ENCODE measurements around the gene CENPP.

GRCh38 chr9:92642564-92642963 lies 316.8 kb downstream of the CENPP start:
- TF ChIP-seq, protein P1, sequence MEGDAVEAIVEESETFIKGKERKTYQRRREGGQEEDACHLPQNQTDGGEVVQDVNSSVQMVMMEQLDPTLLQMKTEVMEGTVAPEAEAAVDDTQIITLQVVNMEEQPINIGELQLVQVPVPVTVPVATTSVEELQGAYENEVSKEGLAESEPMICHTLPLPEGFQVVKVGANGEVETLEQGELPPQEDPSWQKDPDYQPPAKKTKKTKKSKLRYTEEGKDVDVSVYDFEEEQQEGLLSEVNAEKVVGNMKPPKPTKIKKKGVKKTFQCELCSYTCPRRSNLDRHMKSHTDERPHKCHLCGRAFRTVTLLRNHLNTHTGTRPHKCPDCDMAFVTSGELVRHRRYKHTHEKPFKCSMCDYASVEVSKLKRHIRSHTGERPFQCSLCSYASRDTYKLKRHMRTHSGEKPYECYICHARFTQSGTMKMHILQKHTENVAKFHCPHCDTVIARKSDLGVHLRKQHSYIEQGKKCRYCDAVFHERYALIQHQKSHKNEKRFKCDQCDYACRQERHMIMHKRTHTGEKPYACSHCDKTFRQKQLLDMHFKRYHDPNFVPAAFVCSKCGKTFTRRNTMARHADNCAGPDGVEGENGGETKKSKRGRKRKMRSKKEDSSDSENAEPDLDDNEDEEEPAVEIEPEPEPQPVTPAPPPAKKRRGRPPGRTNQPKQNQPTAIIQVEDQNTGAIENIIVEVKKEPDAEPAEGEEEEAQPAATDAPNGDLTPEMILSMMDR (conservative IDR thresholded peaks at IDR 0.05; ENCODE audit: low read depth, low read length): no peak
- no peak for TF ChIP-seq EZH2 (IDR thresholded peaks at IDR 0.05; ENCODE audit: borderline replicate concordance, low read depth, low read length, poor library complexity, severe bottlenecking)

Data from A673 (cell line).